Upper lobe of left lung (tissue), 6 donors: Measurements from ENCODE around the gene SPTA1. TPM values are rescaled to one million over a fixed set of nuclear protein-coding genes. Genes with fewer than 3 reads are reported as not detected.

ENCODE experiments used
- ATAC-seq, 2 donors: fragments of 200-7000 bp; cut with Tn5 transposase; one replicate each; pipeline ENCODE4 v1.9.1; 2022; ENCODE audit warnings: mild to moderate bottlenecking in 2 of 2, moderate library complexity in 2 of 2; ENCODE audit not compliant: low FRiP score in 2 of 2
- DNase-seq, 2 donors: peaks; one replicate each; pipeline ENCODE4 v3.0.0-alpha.2; 2019 to 2020
- H3K27ac ChIP-seq, 4 donors: fragments of 200-600 bp; sonication (generic); one replicate each; pipeline ENCODE4 v1.5.1; 2016 to 2019
- H3K27me3 ChIP-seq, 4 donors: fragments of 200-600 bp; sonication (generic); one replicate each; pipeline ENCODE4 v1.5.1; 2017 to 2019
- H3K36me3 ChIP-seq, 4 donors: fragments of 200-600 bp; sonication (generic); one replicate each; pipeline ENCODE4 v1.5.1; 2016 to 2019
- H3K4me1 ChIP-seq, 4 donors: fragments of 200-600 bp; sonication (generic); one replicate each; pipeline ENCODE4 v1.5.1; 2018 to 2019
- H3K4me3 ChIP-seq, 4 donors: fragments of 200-600 bp; sonication (generic); one replicate each; pipeline ENCODE4 v1.5.1; 2017 to 2019; ENCODE audit warnings: mild to moderate bottlenecking in 2 of 4, moderate library complexity in 1 of 4
- H3K9me3 ChIP-seq, 4 donors: fragments of 200-600 bp; sonication (generic); one replicate each; pipeline ENCODE4 v1.5.1; 2018 to 2019
- EP300 ChIP-seq, 4 donors: sonication (generic); formaldehyde crosslinking; IDR thresholded peaks; one replicate each; pipeline ENCODE4 v1.5.1; 2017; ENCODE audit warnings: antibody characterized with exemption in 4 of 4, control low read depth in 2 of 4
- POLR2A ChIP-seq, 4 donors: fragments of 450-650 bp; IDR thresholded peaks; one replicate each; pipeline ENCODE4 v1.5.1; 2016 to 2017; ENCODE audit warnings: antibody characterized with exemption in 4 of 4, mild to moderate bottlenecking in 2 of 4
- POLR2AphosphoS5 ChIP-seq, 2 donors: sonication (generic); formaldehyde crosslinking; IDR thresholded peaks; one replicate each; pipeline ENCODE4 v1.5.1; 2017; ENCODE audit warnings: antibody characterized with exemption in 2 of 2
- WGBS, 2 donors: methylation state at CpG; one replicate each; pipeline ENCODE4 v1.1.5; 2017 to 2018; 5-methylcytosine and 5-hydroxymethylcytosine counted together
- total RNA-seq, 6 donors: library from RNA; depleted of rRNA in 4 of 6; stranded (reverse); fragments of >200 nt in 4 of 6; gene quantifications; one replicate each; pipeline versions ENCODE4 v1.1.0 to v1.2.1, GENCODE V29; 2016 to 2021
- TF ChIP-seq, protein P1 (sequence below), 6 experiments: fragments of 450-650 bp in 4 of 6; fragments of 200-600 bp in 2 of 6; sonication (generic) in 2 of 6; IDR thresholded peaks; one replicate each; pipeline ENCODE4 v1.5.1; 2016 to 2019; ENCODE audit warnings: antibody characterized with exemption in 6 of 6
- donor health status: DM: no; HTN: no; CAD: no; lungs with moderate emphysema.
- donor health status: DM: no; HTN: yes; CAD: no; lungs with severe emphysema.

The SPTA1 gene
- total RNA-seq, 6 donors from 2014 or later = 0.20 to 0.57 (median 0.30) TPM; not detected in 1

DNA sequence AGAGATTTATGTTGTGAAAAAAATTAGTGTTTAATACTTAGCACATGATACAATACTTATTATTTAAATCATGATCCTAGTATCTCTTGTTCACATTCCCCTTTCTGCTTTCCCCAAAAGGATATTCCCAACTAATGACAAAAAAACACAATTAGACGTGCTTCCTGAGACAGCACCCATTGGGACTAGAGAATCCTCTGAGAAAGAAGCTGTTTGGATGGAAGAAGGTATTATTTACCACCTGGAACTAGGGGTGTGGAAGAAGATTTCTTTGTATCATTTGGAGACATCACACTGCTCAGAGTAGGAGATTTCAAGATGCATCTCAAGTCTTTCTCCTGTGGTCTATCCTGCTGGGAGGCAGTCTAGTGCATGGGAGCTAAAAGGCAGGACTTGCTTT lies 81.5 kb downstream of the SPTA1 start, which contains the start of gene OR10Z1:
Gene OR10Z1 (plus strand): TSS at position 301 of the 400 bp plus-strand sequence. CDS start 1,171 bp downstream, outside the sequence.
- Histone ChIP-seq H3K36me3 (no peaks in the 10 kb centered on the region), H3K4me3 (no peak within 1 kb of the TSS), H3K27ac (no peak within 1 kb of the TSS), H3K9me3 (no peaks in the 10 kb centered on the region), H3K4me1 (no peaks in the 10 kb centered on the region), H3K27me3 (no peaks in the 10 kb centered on the region)
- no peak for DNase-seq
- no peak for TF ChIP-seq POLR2AphosphoS5 (IDR thresholded peaks at IDR 0.05)
- TF ChIP-seq, protein P1, sequence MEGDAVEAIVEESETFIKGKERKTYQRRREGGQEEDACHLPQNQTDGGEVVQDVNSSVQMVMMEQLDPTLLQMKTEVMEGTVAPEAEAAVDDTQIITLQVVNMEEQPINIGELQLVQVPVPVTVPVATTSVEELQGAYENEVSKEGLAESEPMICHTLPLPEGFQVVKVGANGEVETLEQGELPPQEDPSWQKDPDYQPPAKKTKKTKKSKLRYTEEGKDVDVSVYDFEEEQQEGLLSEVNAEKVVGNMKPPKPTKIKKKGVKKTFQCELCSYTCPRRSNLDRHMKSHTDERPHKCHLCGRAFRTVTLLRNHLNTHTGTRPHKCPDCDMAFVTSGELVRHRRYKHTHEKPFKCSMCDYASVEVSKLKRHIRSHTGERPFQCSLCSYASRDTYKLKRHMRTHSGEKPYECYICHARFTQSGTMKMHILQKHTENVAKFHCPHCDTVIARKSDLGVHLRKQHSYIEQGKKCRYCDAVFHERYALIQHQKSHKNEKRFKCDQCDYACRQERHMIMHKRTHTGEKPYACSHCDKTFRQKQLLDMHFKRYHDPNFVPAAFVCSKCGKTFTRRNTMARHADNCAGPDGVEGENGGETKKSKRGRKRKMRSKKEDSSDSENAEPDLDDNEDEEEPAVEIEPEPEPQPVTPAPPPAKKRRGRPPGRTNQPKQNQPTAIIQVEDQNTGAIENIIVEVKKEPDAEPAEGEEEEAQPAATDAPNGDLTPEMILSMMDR (IDR thresholded peaks at IDR 0.05) = no peak
- no peak for TF ChIP-seq EP300 (IDR thresholded peaks at IDR 0.05)
- no peak for TF ChIP-seq POLR2A (IDR thresholded peaks at IDR 0.05)
- 58 to 80% methylated on average over 1 of the region's 1 CpG for WGBS, 2 donors
- ATAC-seq = no peak

DNA sequence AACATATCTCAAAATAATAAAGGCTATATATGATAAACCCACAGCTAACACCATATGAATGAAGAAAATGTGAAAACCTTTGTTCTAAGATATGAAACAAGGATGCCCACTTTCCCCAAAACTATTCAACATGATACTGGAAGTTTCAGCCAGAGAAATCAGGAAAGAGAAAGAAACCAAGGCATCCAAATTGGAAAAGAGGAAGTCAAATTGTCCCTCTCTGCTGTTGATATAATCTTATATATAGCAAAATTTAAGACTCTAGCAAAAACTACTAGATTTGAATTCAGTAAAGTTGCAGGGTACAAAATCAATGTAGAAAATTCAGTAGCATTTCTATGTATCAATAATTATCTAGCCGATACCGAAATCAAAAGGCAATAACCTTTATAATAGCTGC lies 85.8 kb downstream of the SPTA1 start:
- no peak overlapping the region for H3K4me3 ChIP-seq
- H3K9me3 ChIP-seq = peaks cover 3 to 22% (median 15%) of the 10 kb centered on the region in 4 donors
- 89 to 98% methylated on average over 2 of the region's 2 CpGs for WGBS, 2 donors
- H3K27me3 ChIP-seq = no peaks in the 10 kb centered on the region
- ATAC-seq (no peak), DNase-seq (no peak)
- no peak overlapping the region for H3K27ac ChIP-seq
- no peaks in the 10 kb centered on the region for H3K36me3 ChIP-seq
- TF ChIP-seq EP300 (IDR thresholded peaks at IDR 0.05) (no peak), POLR2A (IDR thresholded peaks at IDR 0.05) (no peak), POLR2AphosphoS5 (IDR thresholded peaks at IDR 0.05) (no peak)
- TF ChIP-seq, protein P1 (IDR thresholded peaks at IDR 0.05) = no peak
- H3K4me1 ChIP-seq = no peaks in the 10 kb centered on the region

DNA sequence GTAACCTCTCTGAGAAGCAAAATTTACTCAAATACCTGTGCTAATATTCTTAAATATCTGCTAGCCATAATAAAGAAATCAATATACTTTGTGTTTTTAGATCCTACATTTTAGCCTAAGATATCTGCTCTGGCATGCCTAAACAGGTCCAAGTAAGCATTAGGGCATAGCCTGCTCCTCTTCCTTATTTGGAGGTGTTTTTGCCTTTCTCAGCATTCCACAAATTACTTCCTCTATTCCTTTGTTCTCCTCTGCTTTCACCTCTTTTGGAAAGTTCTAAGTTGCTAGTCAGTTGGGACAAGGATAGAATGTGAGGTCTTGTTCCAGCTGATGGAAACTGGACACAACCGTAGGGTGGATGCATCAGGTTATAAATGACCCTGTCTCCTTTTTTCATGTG lies 99.6 kb downstream of the SPTA1 start:
- ATAC-seq = no peak
- Histone ChIP-seq H3K4me3 (no peak overlapping the region), H3K4me1 (no peaks in the 10 kb centered on the region), H3K27ac (no peak overlapping the region), H3K27me3 (no peaks in the 10 kb centered on the region), H3K9me3 (peaks cover 0 to 13% (median 6%) of the 10 kb centered on the region in 4 donors), H3K36me3 (no peaks in the 10 kb centered on the region)
- WGBS, 2 donors = 86 to 95% methylated on average over 1 of the region's 1 CpG
- no peak for DNase-seq
- no peak for TF ChIP-seq POLR2A (IDR thresholded peaks at IDR 0.05)
- TF ChIP-seq POLR2AphosphoS5 (IDR thresholded peaks at IDR 0.05) = no peak
- TF ChIP-seq, protein P1 (IDR thresholded peaks at IDR 0.05) = no peak
- no peak for TF ChIP-seq EP300 (IDR thresholded peaks at IDR 0.05)

DNA sequence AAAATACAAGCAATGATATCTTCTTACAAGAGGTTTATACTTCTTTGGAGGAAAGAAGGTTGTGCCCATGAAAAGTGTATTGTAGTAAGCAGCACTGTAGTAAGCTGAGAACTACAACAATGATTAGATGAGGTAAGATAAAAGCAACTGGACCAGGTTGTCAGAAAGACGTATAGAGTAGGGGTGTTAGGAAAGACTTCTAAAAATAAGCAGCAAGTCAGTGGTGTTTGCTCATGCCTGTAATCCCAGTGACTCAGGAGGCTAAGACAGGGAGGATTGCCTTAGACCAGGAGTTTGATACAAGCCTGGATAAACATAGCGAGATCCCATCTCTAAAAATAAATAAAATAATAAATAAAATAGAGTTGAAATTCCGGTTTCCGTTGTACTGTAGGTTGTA lies 102.6 kb downstream of the SPTA1 start:
- TF ChIP-seq POLR2AphosphoS5 (IDR thresholded peaks at IDR 0.05) = no peak
- 42 to 55% methylated on average over 4 of the region's 4 CpGs for WGBS, 2 donors
- DNase-seq = no peak
- no peaks in the 10 kb centered on the region for H3K36me3 ChIP-seq
- ATAC-seq = no peak
- H3K27me3 ChIP-seq = no peaks in the 10 kb centered on the region
- no peak overlapping the region for H3K4me3 ChIP-seq
- H3K4me1 ChIP-seq = no peaks in the 10 kb centered on the region
- no peak overlapping the region for H3K27ac ChIP-seq
- peaks cover 0 to 13% (median 6%) of the 10 kb centered on the region in 4 donors for H3K9me3 ChIP-seq

DNA sequence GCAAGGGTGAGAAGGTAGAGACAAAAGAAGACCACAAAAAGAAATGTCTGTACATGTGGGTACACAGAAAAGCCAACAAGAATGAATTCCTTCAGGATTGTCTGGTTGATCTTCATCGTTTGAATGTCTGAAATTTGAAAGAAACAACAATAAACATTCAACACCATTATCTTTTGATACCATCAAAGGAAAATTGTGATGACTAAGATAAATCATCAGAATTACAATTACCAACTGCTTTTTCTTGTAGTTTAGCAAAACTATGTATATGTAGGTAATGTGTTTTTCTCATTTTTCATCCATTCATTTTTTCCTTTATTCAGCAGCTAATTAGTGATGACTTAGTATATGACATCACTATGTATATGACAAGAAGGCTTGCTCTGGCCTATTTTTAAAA lies 106.8 kb downstream of the SPTA1 start, which contains the start of gene OR10X1:
Gene OR10X1 (minus strand): TSS at position 167 of the 400 bp plus-strand sequence. CDS start 0 bp downstream, at position 167.
- Histone ChIP-seq H3K4me3 (no peak within 1 kb of the TSS), H3K27ac (no peak within 1 kb of the TSS), H3K27me3 (no peaks in the 10 kb centered on the region), H3K9me3 (no peaks in the 10 kb centered on the region), H3K36me3 (no peaks in the 10 kb centered on the region), H3K4me1 (no peaks in the 10 kb centered on the region)
- no peak for DNase-seq
- ATAC-seq = no peak
- 68 to 79% methylated on average over 1 of the region's 1 CpG for WGBS, 2 donors
- TF ChIP-seq POLR2A (IDR thresholded peaks at IDR 0.05) (no peak), EP300 (IDR thresholded peaks at IDR 0.05) (no peak), POLR2AphosphoS5 (IDR thresholded peaks at IDR 0.05) (no peak)
- TF ChIP-seq, protein P1 (IDR thresholded peaks at IDR 0.05) = no peak
